ENCODE measurements around the gene MMS19. TPM values are rescaled to one million over a fixed set of nuclear protein-coding genes. Genes with fewer than 3 reads are reported as not detected.

The MMS19 gene
- total and polyA plus RNA-seq, 10 of the 15 experiments (the other 5 are each of a cell fraction or from before 2014, with no cell fraction given): 40.2 to 112 (median 69.0) TPM

DNA sequence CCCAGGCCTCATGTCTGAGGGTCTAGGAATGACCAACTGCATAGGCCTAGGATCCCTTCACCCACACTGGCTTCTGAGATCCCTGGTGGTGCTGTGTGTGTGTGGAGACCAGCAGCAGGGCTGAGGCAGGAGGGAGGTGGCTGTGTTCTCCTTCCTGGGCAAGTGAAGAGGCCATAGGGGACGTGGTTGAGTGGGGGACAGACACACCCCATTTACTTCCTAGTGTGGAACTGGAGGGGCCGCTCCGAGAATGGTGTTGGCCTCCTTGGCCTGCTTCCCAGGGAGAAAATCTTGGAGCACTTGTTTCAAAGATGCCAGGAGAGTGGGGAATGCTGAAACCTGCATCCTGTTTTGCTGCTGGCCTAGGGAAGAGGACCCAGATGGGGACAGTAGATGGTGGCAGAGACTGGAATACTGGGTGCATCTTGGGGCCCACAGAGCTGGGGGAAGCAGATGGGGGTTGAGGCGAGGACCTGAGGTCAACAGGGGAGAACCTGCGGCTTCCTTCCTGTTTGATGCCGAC is 19.6 kb upstream of the MMS19 start:
- intact Hi-C loops (cut with micrococcal nuclease; ENCODE audit: unreplicated experiment): no loop called here
- no peaks in the 10 kb centered on the region for H3K9me3 ChIP-seq (replicated peaks; ENCODE audit: control insufficient read depth, insufficient read depth, low read length)
- H3K27ac ChIP-seq (ENCODE audit: control insufficient read depth, insufficient read depth): no peak overlapping the region
- no peak overlapping the region for H3K4me3 ChIP-seq
- TF ChIP-seq ZZZ3 (IDR thresholded peaks at IDR 0.05; ENCODE audit: control insufficient read depth, insufficient read length, low read depth) (no peak), TCF7 (IDR thresholded peaks at IDR 0.05; ENCODE audit: borderline replicate concordance) (no peak)
- H3K9ac ChIP-seq (ENCODE audit: control insufficient read depth, insufficient read depth, low read length): no peak overlapping the region
- no peaks in the 10 kb centered on the region for H3K4me1 ChIP-seq (ENCODE audit: control insufficient read depth, insufficient read depth, low read length)
- FAIRE-seq (no peak), DNase-seq (ENCODE audit: low read depth, low spot score) (no peak), ATAC-seq (no peak)
- no peaks in the 10 kb centered on the region for H3K79me2 ChIP-seq (ENCODE audit: control insufficient read depth, insufficient read depth, low read length)
- ChIA-PET SMC1A (ENCODE audit: uncharacterized antibody, unreplicated experiment) (no interaction called here), POLR2A (no interaction called here), CTCF (interaction anchor here (1.0 kb wide), 1 partner anchor 88 kb away, joined by 3 read pairs; no protein-coding TSS in a partner anchor), RAD21 (ENCODE audit: unreplicated experiment) (no interaction called here)
- no peak overlapping the region for H3K4me2 ChIP-seq (ENCODE audit: control insufficient read depth, insufficient read depth)
- peaks cover 7 to 9% of the 10 kb centered on the region in 2 experiments for H3K27me3 ChIP-seq (replicated peaks in 1 of 2; ENCODE audit: control insufficient read depth in 2 of 2, insufficient read depth in 2 of 2, low read length in 1 of 2)
- in situ Hi-C loops (cut with MboI): no loop called here
- H4K20me1 ChIP-seq (ENCODE audit: control insufficient read depth, insufficient read depth): no peaks in the 10 kb centered on the region
- no TSS peak for BruUV-seq (replicated peaks)
- no peaks in the 10 kb centered on the region for H3K36me3 ChIP-seq (ENCODE audit: control insufficient read depth in 2 of 2, insufficient read depth in 2 of 2, low read length in 1 of 2)
- 18% methylated on average over 6 of the region's 6 CpGs for WGBS (ENCODE audit: insufficient coverage, insufficient replicate concordance, low lambda C conversion rate, missing lambda C conversion rate)
- H2AFZ ChIP-seq (ENCODE audit: control insufficient read depth, low read depth, low read length): no peak overlapping the region

- Histone ChIP-seq H3K4me2 (ENCODE audit: control insufficient read depth, insufficient read depth) (no peak overlapping the region), H4K20me1 (ENCODE audit: control insufficient read depth, insufficient read depth) (no peaks in the 10 kb centered on the region), H3K27me3 (replicated peaks in 1 of 2; ENCODE audit: control insufficient read depth in 2 of 2, insufficient read depth in 2 of 2, low read length in 1 of 2) (peaks cover 7 to 9% of the 10 kb centered on the region in 2 experiments), H3K36me3 (ENCODE audit: control insufficient read depth in 2 of 2, insufficient read depth in 2 of 2, low read length in 1 of 2) (no peaks in the 10 kb centered on the region), H3K9me3 (replicated peaks; ENCODE audit: control insufficient read depth, insufficient read depth, low read length) (no peaks in the 10 kb centered on the region), H3K4me1 (ENCODE audit: control insufficient read depth, insufficient read depth, low read length) (no peaks in the 10 kb centered on the region), H3K27ac (ENCODE audit: control insufficient read depth, insufficient read depth) (no peak overlapping the region), H3K79me2 (ENCODE audit: control insufficient read depth, insufficient read depth, low read length) (no peaks in the 10 kb centered on the region), H2AFZ (ENCODE audit: control insufficient read depth, low read depth, low read length) (no peak overlapping the region), H3K4me3 (no peak overlapping the region), H3K9ac (ENCODE audit: control insufficient read depth, insufficient read depth, low read length) (no peak overlapping the region)
- ChIA-PET RAD21 (ENCODE audit: unreplicated experiment) (no interaction called here), SMC1A (ENCODE audit: uncharacterized antibody, unreplicated experiment) (no interaction called here), CTCF (no interaction called here), POLR2A (no interaction called here)
- in situ Hi-C loops (cut with MboI) (no loop called here), intact Hi-C loops (cut with micrococcal nuclease; ENCODE audit: unreplicated experiment) (no loop called here)
- BruUV-seq (replicated peaks): no TSS peak
- no peak for DNase-seq (ENCODE audit: low read depth, low spot score)
- FAIRE-seq: no peak
- TF ChIP-seq REST (IDR thresholded peaks at IDR 0.05; ENCODE audit: low read depth, low read length) (no peak), ATF3 (IDR thresholded peaks at IDR 0.05; ENCODE audit: borderline replicate concordance, extremely low read depth, low read depth, low read length) (no peak), FOXM1 (IDR thresholded peaks at IDR 0.05; ENCODE audit: low read depth, low read length) (no peak), ZNF384 (IDR thresholded peaks at IDR 0.05; ENCODE audit: borderline replicate concordance, low read depth, low read length) (no peak)
- TF ChIP-seq, protein P1, sequence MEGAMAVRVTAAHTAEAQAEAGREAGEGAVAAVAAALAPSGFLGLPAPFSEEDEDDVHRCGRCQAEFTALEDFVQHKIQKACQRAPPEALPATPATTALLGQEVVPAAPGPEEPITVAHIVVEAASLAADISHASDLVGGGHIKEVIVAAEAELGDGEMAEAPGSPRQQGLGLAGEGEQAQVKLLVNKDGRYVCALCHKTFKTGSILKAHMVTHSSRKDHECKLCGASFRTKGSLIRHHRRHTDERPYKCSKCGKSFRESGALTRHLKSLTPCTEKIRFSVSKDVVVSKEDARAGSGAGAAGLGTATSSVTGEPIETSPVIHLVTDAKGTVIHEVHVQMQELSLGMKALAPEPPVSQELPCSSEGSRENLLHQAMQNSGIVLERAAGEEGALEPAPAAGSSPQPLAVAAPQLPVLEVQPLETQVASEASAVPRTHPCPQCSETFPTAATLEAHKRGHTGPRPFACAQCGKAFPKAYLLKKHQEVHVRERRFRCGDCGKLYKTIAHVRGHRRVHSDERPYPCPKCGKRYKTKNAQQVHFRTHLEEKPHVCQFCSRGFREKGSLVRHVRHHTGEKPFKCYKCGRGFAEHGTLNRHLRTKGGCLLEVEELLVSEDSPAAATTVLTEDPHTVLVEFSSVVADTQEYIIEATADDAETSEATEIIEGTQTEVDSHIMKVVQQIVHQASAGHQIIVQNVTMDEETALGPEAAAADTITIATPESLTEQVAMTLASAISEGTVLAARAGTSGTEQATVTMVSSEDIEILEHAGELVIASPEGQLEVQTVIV (IDR thresholded peaks at IDR 0.05; ENCODE audit: borderline replicate concordance, partially characterized antibody): no peak
- 17% methylated on average over 15 of the region's 15 CpGs for WGBS (ENCODE audit: insufficient coverage, insufficient replicate concordance, low lambda C conversion rate, missing lambda C conversion rate)
- no peak; the same call in 2 of the 3 replicates for ATAC-seq
Measured at GRCh38 chr10:97517096-97517750, 19.0 kb upstream of the MMS19 start.
